Bronchial smooth muscle cell (primary cell): Measurements from ENCODE around the gene OR11A1. TPM values are rescaled to one million over a fixed set of nuclear protein-coding genes. Genes with fewer than 3 reads are reported as not detected.

ENCODE experiments used
- total RNA-seq: library from RNA; depleted of rRNA; stranded (reverse); fragments of >200 nt; gene quantifications from 2 replicates; pipeline ENCODE4 v1.2.1, GENCODE V29; 2014

OR11A1 gene
- total RNA-seq: not detected in 2 replicates

GRCh38 chr6:29456971-29457370, at the start of gene OR11A1, which contains the start of gene OR2H1:
TSS of gene OR11A1 (minus strand) at chr6:29457071. CDS start at chr6:29427641, 29,430 bp downstream.
TSS of gene OR2H1 (plus strand) at chr6:29457155. CDS start at chr6:29461770, 4,615 bp downstream.

GRCh38 chr6:29487660-29488059, 30.8 kb upstream of the OR11A1 start, which contains the start of gene MAS1L:
TSS of gene MAS1L (minus strand) at chr6:29487956. CDS start at chr6:29487902, 54 bp downstream.

GRCh38 chr6:29439006-29439405, 17.9 kb downstream of the OR11A1 start, which contains the start of gene OR10C1:
TSS of gene OR10C1 (plus strand) at chr6:29439306. CDS start at chr6:29440016, 710 bp downstream.

GRCh38 chr6:29414588-29414987, 42.3 kb downstream of the OR11A1 start, which contains the start of gene OR12D1:
TSS of gene OR12D1 (plus strand) at chr6:29414928.

GRCh38 chr6:29395331-29395730, 61.5 kb downstream of the OR11A1 start, which contains the start of gene OR12D2:
TSS of gene OR12D2 (plus strand) at chr6:29395631. CDS start at chr6:29396700, 1,069 bp downstream.

Other genes with a start within 250 kb of the OR11A1 start
- gene OR14J1, start 155.4 kb downstream of the OR11A1 start, total RNA-seq: not detected in 2 replicates
- gene OR5V1, start 88.2 kb downstream of the OR11A1 start, total RNA-seq: not detected in 2 replicates
- not detected in 2 replicates for gene OR12D3, start 81.8 kb downstream of the OR11A1 start, total RNA-seq
- gene OR12D2, start 61.4 kb downstream of the OR11A1 start, total RNA-seq: not detected in 2 replicates
- gene OR12D1, start 42.1 kb downstream of the OR11A1 start, total RNA-seq: not detected in 2 replicates
- not detected in 2 replicates for gene OR10C1, start 17.8 kb downstream of the OR11A1 start, total RNA-seq
- gene OR2H1, start 84 bp upstream of the OR11A1 start, total RNA-seq: not detected in 2 replicates
- gene MAS1L, start 30.9 kb upstream of the OR11A1 start, total RNA-seq: not detected in 2 replicates
- gene UBD, start 102.7 kb upstream of the OR11A1 start, total RNA-seq: 0.09 and 0.16 TPM in 2 replicates
- gene OR2H2, start 128.1 kb upstream of the OR11A1 start, total RNA-seq: not detected in 2 replicates
- 13.6 and 18.8 TPM in 2 replicates for gene GABBR1, start 176.1 kb upstream of the OR11A1 start, total RNA-seq
- not detected in 2 replicates for gene MOG, start 200.0 kb upstream of the OR11A1 start, total RNA-seq
- gene ZFP57, start 224.1 kb upstream of the OR11A1 start, total RNA-seq: 2.8 TPM in 1 of 2 replicates, not detected in the other